Large intestine (tissue), 3 donors: Measurements from ENCODE around the gene TCEA3. TPM values are rescaled to one million over a fixed set of nuclear protein-coding genes. Genes with fewer than 3 reads are reported as not detected.

Experiments
- DNase-seq, 2 donors: peaks; one replicate each; pipeline versions ENCODE4 v3.0.0 to v3.0.0-alpha.2; 2013
- H3K27ac ChIP-seq: one replicate; pipeline ENCODE4 v1.5.1; 2013; ENCODE audit warnings: low read length
- H3K27me3 ChIP-seq: 2 replicates; pipeline ENCODE4 v1.6.1; 2013; ENCODE audit warnings: low read length; ENCODE audit not compliant: control insufficient read depth, insufficient read depth
- H3K36me3 ChIP-seq: 2 replicates; pipeline ENCODE4 v1.6.1; 2013; ENCODE audit warnings: low read length; ENCODE audit not compliant: control insufficient read depth, insufficient read depth
- H3K4me1 ChIP-seq: one replicate; pipeline ENCODE4 v1.6.1; 2013; ENCODE audit warnings: low read length; ENCODE audit not compliant: control insufficient read depth, insufficient read depth
- H3K4me3 ChIP-seq: one replicate; pipeline ENCODE4 v1.5.1; 2013; ENCODE audit warnings: low read length
- H3K9me3 ChIP-seq: one replicate; pipeline ENCODE4 v1.6.1; 2013; ENCODE audit warnings: mild to moderate bottlenecking, low read depth, low read length, moderate library complexity; ENCODE audit not compliant: control insufficient read depth
- WGBS: methylation state at CpG from one replicate; pipeline ENCODE4 v1.1.5; 2013; ENCODE audit warnings: low lambda C conversion rate; ENCODE audit not compliant: insufficient coverage; 5-methylcytosine and 5-hydroxymethylcytosine counted together
- polyA plus RNA-seq: library from polyadenylated mRNA; unstranded; fragments of 120-200 nt; gene quantifications from one replicate; pipeline ENCODE4 v1.2.1, GENCODE V29; 2013

TCEA3 gene
- polyA plus RNA-seq, 1 donor = 29.4 TPM

DNA sequence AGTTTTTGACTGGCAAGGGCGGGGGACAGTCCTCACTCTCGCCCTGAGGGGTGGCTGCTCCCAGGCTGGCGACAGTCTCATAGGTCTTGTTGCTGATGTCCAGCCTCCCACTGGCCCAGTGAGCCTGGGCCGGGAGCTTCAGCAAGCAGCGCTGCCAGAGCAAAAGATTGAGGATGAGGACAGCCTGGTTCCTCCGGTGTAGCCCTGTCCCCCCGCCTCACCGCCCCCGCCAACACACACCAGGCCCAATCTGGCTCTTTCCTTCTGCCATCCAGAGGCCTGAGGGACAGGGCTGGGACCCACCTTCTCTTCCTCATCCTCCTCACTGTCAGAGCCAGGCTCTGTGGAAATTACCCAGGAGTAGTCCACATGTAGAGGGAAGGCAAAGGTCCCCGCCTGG lies 8.6 kb upstream of the TCEA3 start:
- WGBS = no CpG with 5 or more reads among the region's 10 CpGs
- peaks cover 36% of the 10 kb centered on the region for H3K36me3 ChIP-seq

DNA sequence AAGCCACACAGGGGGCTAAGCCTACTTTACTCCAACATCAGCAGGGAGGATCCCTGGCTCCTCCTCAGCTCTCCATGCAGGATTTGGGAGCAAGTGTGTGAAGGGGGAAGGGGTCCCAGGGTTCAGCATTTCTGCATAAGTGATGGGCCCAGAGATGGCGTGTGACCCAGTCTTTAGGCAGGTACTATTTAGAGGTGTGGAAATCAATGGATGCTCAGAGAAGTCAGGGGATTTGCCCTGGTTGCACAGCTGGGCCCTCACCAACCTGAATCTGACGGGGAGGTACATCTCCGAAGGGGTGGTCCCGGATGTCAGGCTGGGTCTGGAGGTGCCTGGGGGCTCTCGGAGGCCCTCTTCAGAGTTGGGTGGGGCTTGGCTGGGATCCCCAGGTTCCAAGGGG lies 6.9 kb upstream of the TCEA3 start:
- no peaks in the 10 kb centered on the region for H3K27me3 ChIP-seq
- peaks cover 7% of the 10 kb centered on the region for H3K4me1 ChIP-seq
- peaks cover 36% of the 10 kb centered on the region for H3K36me3 ChIP-seq
- no peak for DNase-seq
- WGBS = no CpG with 5 or more reads among the region's 5 CpGs
- H3K9me3 ChIP-seq = no peaks in the 10 kb centered on the region
- no peak overlapping the region for H3K27ac ChIP-seq
- H3K4me3 ChIP-seq = no peak overlapping the region

More for the DNA sequence above, 8.6 kb upstream of the TCEA3 start:
- H3K27me3 ChIP-seq = no peaks in the 10 kb centered on the region
- H3K4me1 ChIP-seq = peaks cover 12% of the 10 kb centered on the region
- DNase-seq = no peak
- no peak overlapping the region for H3K4me3 ChIP-seq
- H3K27ac ChIP-seq = no peak overlapping the region
- peaks cover 5% of the 10 kb centered on the region for H3K9me3 ChIP-seq

DNA sequence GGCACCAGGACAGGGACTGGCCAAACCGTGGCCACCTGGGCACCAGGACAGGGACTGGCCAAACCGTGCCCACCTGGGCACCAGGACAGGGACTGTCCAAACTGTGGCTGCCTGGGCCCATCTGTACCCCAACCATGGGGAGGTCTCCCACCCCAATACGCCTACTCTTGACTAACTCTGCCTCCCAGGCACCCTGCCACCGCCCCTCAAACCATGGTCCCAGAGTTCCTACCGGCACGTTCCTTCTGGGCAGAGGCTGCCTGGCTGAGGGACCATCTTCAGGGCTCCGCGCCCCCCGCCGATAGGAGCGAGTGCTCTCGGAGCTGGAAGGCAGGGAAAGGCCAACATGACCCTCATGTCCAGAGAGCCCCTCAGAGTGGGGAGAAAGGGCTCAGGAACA lies 6.3 kb upstream of the TCEA3 start:
- Histone ChIP-seq H3K9me3 (no peaks in the 10 kb centered on the region), H3K4me3 (no peak overlapping the region), H3K36me3 (peaks cover 36% of the 10 kb centered on the region), H3K27me3 (no peaks in the 10 kb centered on the region), H3K27ac (no peak overlapping the region), H3K4me1 (peaks cover 1% of the 10 kb centered on the region)
- no peak for DNase-seq
- WGBS = no CpG with 5 or more reads among the region's 12 CpGs

DNA sequence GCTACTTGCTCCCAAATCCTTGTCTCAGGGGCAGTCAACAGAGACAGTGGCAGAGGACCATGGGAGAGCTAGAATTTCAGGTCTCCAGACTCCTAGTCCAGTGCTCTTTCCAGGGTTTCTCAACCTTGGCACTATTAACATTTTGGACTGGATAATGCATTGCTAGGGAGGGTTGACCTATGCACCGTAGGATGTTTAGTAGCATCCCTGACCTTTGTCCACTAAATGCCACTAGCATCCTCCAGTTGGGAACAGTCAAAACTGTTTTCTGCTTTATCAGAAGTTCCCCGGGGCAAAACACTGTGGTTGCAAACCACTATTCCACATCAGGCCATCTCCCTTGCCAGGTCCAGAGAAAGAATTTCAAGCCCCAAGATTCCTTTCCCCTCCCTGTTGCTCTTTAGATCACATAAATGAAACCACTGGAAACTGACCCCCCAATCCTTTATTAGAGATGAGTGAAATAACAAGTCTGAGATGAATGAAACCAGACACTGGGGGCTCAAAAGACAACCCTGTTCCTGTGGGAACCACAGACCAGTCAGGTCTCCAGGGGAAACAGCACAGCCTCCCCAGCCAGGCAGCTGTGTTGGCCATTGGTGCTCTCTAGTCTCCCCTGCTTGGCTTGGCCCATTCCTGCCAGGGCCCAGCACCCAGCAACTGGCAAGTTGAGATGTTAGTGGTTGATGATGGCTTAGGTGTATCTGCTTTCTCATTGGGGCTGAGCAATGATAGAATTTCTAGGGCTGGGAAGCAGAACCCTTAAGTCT lies 3.8 kb upstream of the TCEA3 start:
- DNase-seq = no peak
- Histone ChIP-seq H3K36me3 (peaks cover 29% of the 10 kb centered on the region), H3K4me1 (peaks cover 8% of the 10 kb centered on the region), H3K4me3 (no peak overlapping the region), H3K9me3 (no peaks in the 10 kb centered on the region), H3K27ac (no peak overlapping the region), H3K27me3 (peaks cover 3% of the 10 kb centered on the region)
- WGBS = no CpG with 5 or more reads among the region's 2 CpGs

DNA sequence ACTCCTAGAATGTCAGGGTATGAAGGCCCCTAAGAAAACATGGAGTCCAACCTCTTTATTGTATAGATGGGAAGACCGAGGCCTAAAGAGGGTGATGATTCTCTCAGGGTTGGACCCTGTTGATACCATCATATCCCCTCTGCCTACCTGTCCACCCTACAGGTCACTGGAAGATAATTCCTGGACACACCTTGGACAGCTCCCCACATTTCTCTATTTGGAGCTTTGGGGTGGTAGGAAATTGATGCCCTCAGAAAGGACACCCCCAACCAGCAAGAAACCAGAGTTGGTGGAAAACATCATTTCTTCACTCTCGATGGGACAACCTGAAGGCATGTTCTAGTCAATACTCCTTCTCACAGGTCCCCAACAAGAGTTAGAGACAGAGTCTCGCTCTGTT lies 3.0 kb upstream of the TCEA3 start:
- Histone ChIP-seq H3K9me3 (no peaks in the 10 kb centered on the region), H3K4me1 (peaks cover 16% of the 10 kb centered on the region), H3K27ac (no peak overlapping the region), H3K27me3 (peaks cover 3% of the 10 kb centered on the region), H3K36me3 (peaks cover 21% of the 10 kb centered on the region), H3K4me3 (no peak overlapping the region)
- no peak for DNase-seq
- WGBS = no CpG with 5 or more reads among the region's 3 CpGs

DNA sequence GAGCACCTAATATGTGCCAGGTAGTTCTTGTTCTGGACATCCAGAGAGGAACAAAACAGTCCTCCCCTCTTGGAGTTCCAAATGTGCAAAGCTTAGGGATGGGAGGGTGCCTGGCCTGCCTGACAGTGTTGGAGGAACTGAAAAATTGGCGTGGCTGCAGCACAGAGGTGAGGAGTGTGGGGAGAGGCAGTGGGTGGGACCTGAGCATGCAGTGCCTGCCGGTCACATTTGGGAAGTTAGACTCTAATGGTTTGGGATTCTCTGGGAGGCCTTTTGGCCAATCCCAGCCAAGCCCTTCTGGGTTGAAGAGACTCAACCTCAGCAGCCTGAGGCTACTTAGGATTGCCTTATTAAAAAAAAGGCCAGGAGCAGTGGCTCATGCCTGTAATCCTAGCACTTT lies 2.3 kb upstream of the TCEA3 start:
- no CpG with 5 or more reads among the region's 2 CpGs for WGBS
- DNase-seq = no peak
- H3K4me1 ChIP-seq = peaks cover 23% of the 10 kb centered on the region

DNA sequence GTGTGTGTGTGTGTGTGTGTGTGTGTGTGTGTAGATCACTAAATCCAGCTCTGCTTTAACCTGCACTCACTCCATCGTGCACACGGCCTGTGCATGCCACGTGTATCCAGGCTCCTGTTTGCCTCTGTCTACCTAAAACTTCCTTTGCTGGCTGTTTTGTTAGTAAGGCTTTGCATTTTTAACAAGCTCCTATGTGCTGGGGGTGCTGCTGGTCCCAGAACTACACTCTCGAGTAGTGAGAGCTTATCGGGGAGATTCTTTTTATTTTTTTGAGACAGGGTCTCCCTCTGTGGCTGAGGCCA lies 596 bp upstream of the TCEA3 start:
- no peaks in the 10 kb centered on the region for H3K9me3 ChIP-seq
- peaks cover 25% of the 10 kb centered on the region for H3K4me1 ChIP-seq
- H3K27me3 ChIP-seq = peaks cover 3% of the 10 kb centered on the region
- no peak overlapping the region for H3K4me3 ChIP-seq
- no peak overlapping the region for H3K27ac ChIP-seq
- no CpG with 5 or more reads among the region's 5 CpGs for WGBS
- peaks cover 6% of the 10 kb centered on the region for H3K36me3 ChIP-seq
- DNase-seq = no peak

More for the DNA sequence above, 2.3 kb upstream of the TCEA3 start:
- Histone ChIP-seq H3K27ac (no peak overlapping the region), H3K9me3 (no peaks in the 10 kb centered on the region), H3K27me3 (peaks cover 3% of the 10 kb centered on the region), H3K4me3 (no peak overlapping the region), H3K36me3 (peaks cover 21% of the 10 kb centered on the region)

DNA sequence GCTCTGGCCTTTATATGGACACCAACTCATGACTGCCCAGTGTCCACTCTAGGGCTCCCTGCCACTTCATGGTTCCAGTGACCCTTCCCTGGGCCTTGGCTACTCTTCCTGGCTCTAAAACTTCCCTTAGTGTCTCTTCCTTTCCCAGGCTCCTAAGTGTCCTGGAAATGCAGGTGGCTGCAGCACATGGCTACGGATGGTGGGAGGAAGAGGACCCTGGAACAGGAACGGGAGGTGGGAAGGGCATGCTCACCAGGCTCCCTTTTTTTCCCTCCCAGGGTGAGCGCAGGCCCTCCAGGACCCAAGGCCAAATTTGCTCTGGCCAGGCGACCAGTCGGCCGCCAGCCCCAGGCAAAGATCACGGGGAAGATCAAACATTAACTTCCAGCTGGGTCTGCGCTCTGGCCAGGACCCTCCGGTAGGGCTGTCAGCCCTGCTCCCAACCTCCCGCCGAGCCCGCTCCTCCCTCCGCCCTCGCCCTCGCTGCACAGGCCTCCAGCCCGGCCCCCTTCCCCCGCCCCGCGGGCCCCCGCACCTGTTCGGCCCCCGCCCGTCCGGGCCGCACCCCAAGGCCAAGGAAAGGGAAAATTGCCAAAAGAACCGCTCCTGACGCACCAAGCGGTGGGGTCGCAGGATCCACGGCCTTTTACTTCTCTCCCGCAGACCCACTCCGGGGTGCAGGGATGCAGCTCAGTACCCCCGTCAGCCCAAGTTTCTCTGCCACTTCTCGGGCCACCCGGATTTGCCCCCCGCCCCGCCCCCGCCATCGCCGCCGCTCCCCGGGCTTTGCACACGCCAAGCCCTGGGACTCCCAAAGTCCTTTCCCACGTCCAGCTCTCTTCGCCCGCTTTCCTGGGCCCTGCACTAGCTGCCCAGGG lies 894 bp downstream of the TCEA3 start:
- peak in 1 of 2 donors; percentile 68 for DNase-seq
- Histone ChIP-seq H3K36me3 (peaks cover 2% of the 10 kb centered on the region), H3K27me3 (peaks cover 3% of the 10 kb centered on the region), H3K27ac (peak overlapping the region; percentile 66), H3K9me3 (no peaks in the 10 kb centered on the region), H3K4me3 (peak overlapping the region; percentile 53), H3K4me1 (peaks cover 25% of the 10 kb centered on the region)
- no CpG with 5 or more reads among the region's 46 CpGs for WGBS

DNA sequence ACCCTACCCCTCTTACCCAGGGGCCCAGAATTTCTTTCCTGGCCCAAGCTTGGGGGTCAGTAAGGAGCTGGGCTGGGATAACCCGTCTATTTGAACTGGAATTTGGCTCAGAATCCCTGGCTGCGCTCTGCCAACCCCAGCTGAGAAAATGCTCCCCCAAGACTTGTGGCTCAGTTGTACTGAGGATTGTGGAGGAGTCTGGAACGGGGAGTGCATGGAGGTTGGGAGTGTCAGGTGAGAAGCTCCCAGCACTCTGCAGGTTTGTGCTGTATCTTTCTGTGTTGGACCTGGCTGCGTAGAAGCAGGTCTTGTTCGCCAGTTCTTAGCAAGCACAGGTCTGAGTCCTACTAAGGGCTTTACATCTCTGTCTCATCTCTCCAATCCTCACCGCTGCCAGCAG lies 1.6 kb downstream of the TCEA3 start:
- Histone ChIP-seq H3K9me3 (no peaks in the 10 kb centered on the region), H3K27me3 (peaks cover 3% of the 10 kb centered on the region), H3K27ac (peak overlapping the region; percentile 66), H3K4me3 (peak overlapping the region; percentile 53), H3K4me1 (peaks cover 25% of the 10 kb centered on the region), H3K36me3 (no peaks in the 10 kb centered on the region)
- peak in 1 of 2 donors; percentile 30 for DNase-seq
- whole genome bisulfite sequencing = no CpG with 5 or more reads among the region's 6 CpGs

DNA sequence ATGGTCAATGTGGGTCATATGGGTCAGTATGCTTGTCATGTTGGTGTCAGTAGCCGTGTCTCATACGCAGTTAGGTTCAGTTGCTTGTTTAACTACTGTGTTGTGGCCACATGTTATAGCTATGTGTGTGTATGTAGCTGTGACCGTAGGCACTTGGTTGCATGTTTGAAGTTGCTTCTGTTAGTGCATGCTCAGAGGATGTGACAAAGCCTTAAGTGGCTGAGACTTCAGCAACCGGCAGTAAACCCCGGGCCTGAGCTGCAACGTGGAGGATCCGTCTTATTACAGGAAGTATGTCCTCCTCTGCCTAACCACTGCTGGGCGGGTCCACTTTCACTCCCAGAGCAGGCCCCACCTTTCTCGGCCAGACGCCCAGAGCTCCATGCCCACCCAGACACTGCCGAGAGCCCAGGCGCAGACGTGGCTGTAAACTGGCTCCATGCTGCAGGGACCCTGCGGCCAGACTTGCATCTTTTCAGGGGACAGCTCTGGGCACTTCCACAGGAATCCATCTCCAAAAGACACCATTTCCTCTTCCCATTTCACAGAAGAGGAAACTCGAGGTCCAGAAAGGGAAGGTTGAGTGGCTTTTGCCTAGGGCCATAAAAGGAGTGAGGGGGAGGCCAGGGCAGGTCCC lies 2.2 kb downstream of the TCEA3 start:
- Histone ChIP-seq H3K4me3 (no peak overlapping the region), H3K9me3 (no peaks in the 10 kb centered on the region), H3K4me1 (peaks cover 29% of the 10 kb centered on the region), H3K36me3 (no peaks in the 10 kb centered on the region), H3K27ac (peak overlapping the region; percentile 66), H3K27me3 (peaks cover 3% of the 10 kb centered on the region)
- peak; percentile 76 to 85 for DNase-seq
- WGBS = no CpG with 5 or more reads among the region's 15 CpGs
